GM19025 (cell line): Measurements from ENCODE around the gene GNMT.

ENCODE experiments used
- ATAC-seq: cut with Tn5 transposase; IDR thresholded peaks from one replicate; pipeline ENCODE4 v1.9.1; 2021; ENCODE audit warnings: mild to moderate bottlenecking, low read depth, moderate library complexity; ENCODE audit not compliant: unreplicated experiment

The GNMT gene

GRCh38 chr6:43009124-43009523 is 48.6 kb downstream of the GNMT start:
- no peak for ATAC-seq

- ATAC-seq, result no peak
Observed at GRCh38 chr6:43011207-43011606, 50.7 kb downstream of the GNMT start.

GRCh38 chr6:43012364-43012763 is 51.8 kb downstream of the GNMT start:
- no peak for ATAC-seq

GRCh38 chr6:43013097-43013842 is 52.7 kb downstream of the GNMT start:
- ATAC-seq, result no peak
